HepG2 (cell line): ENCODE results near the gene SLC22A12. TPM values are rescaled to one million over a fixed set of nuclear protein-coding genes. Genes with fewer than 3 reads are reported as not detected.
"Not testable (repeated sequence)": the region's sequence is repeated elsewhere in the genome, so short reads cannot be mapped to it uniquely, and the experiment has no call there.

Experiments
- ATAC-seq: fragments of 200-7000 bp; cut with Tn5 transposase; 3 replicates; pipeline ENCODE4 v1.9.1; 2020; ENCODE audit warnings: mild to moderate bottlenecking, moderate library complexity
- BruUV-seq: library from RNA; stranded (reverse); fragments of 400-500 nt; replicated peaks from 2 replicates; lab custom pipeline; 2021; lab: Mats Ljungman, UMichigan
- CTCF ChIA-PET: fragments of 300-600 bp; formaldehyde crosslinking; extraction: SDS; loops from one replicate; lab custom pipeline; 2021; ENCODE audit warnings: low total read pairs, inconsistent platforms, low intra/inter-chr PET ratio; lab: Yijun Ruan, JAX
- POLR2A ChIA-PET: fragments of 350-600 bp; sonication (Branson Sonifier 250); formaldehyde crosslinking; loops from one replicate; lab custom pipeline; 2020; ENCODE audit warnings: antibody characterized with exemption, inconsistent platforms; lab: Yijun Ruan, JAX
- DNase-seq: peaks from one replicate; pipeline ENCODE4 v3.0.0-alpha.2; 2015; ENCODE audit warnings: low spot score
- FAIRE-seq: peaks from 3 replicates; lab custom pipeline; 2011; peaks lifted over from hg19 to GRCh38; lab: Jason Lieb, UNC
- H2AFZ ChIP-seq: one replicate; pipeline ENCODE4 v1.6.1; 2011; ENCODE audit warnings: low read length, inconsistent platforms
- H3K27ac ChIP-seq: fragments of 300-600 bp; 3 replicates; pipeline ENCODE4 v1.8.0; 2011; ENCODE audit warnings: mixed run types, mild to moderate bottlenecking, mixed read lengths, low read length, inconsistent platforms; ENCODE audit not compliant: insufficient read depth; ENCODE audit errors: extremely low read length
- H3K27me3 ChIP-seq, 2 experiments: fragments of 200-600 bp in 1 of 2; 2 replicates in 1 of 2; 3 replicates in 1 of 2; pipeline versions ENCODE4 v1.6.0 to v1.8.0; 2011; ENCODE audit warnings: low read length in 2 of 2, mild to moderate bottlenecking in 2 of 2, moderate library complexity in 2 of 2, inconsistent platforms in 1 of 2; ENCODE audit not compliant: insufficient read depth in 2 of 2, control insufficient read depth in 1 of 2
- H3K36me3 ChIP-seq, 2 experiments: fragments of 200-600 bp in 1 of 2; replicated peaks in 1 of 2; 2 replicates in 1 of 2; 3 replicates in 1 of 2; pipeline versions ENCODE4 v1.5.1 to v1.8.0; 2011; ENCODE audit warnings: low read length in 2 of 2, inconsistent platforms in 1 of 2; ENCODE audit not compliant: insufficient read depth in 2 of 2, control insufficient read depth in 1 of 2
- H3K4me1 ChIP-seq: 2 replicates; pipeline ENCODE4 v1.5.1; 2012; ENCODE audit warnings: low read length, inconsistent platforms; ENCODE audit not compliant: insufficient read depth
- H3K4me2 ChIP-seq: 2 replicates; pipeline ENCODE4 v1.6.0; 2011; ENCODE audit warnings: low read depth, low read length, inconsistent platforms
- H3K4me3 ChIP-seq, 3 experiments: fragments of 200-600 bp in 1 of 3; sonication (generic), shearing (Covaris generic) in 1 of 3; replicated peaks in 1 of 3; 2 replicates each; pipeline ENCODE4 v1.5.1; 2011 to 2016; ENCODE audit warnings: low read length in 3 of 3, inconsistent platforms in 2 of 3, low read depth in 2 of 3, mild to moderate bottlenecking in 2 of 3, control low read depth in 1 of 3, mixed read lengths in 1 of 3; ENCODE audit not compliant: insufficient read depth in 1 of 3
- H3K79me2 ChIP-seq: one replicate; pipeline ENCODE4 v1.6.1; 2011; ENCODE audit warnings: low read length, inconsistent platforms; ENCODE audit not compliant: insufficient read depth
- H3K9ac ChIP-seq: 2 replicates; pipeline ENCODE4 v1.6.0; 2011; ENCODE audit warnings: mild to moderate bottlenecking, low read depth, low read length, inconsistent platforms; ENCODE audit not compliant: insufficient read depth
- H3K9me3 ChIP-seq: 2 replicates; pipeline ENCODE4 v1.5.1; 2012; ENCODE audit warnings: mild to moderate bottlenecking, low read length
- H4K20me1 ChIP-seq: 2 replicates; pipeline ENCODE4 v1.6.0; 2011; ENCODE audit warnings: inconsistent platforms, mild to moderate bottlenecking, low read length, moderate library complexity; ENCODE audit not compliant: insufficient read depth
- FOXK2 ChIP-seq: fragments of 450-650 bp; IDR thresholded peaks from 2 replicates; pipeline ENCODE4 v1.6.1; 2016
- MIER3 ChIP-seq: IDR thresholded peaks from 2 replicates; pipeline ENCODE4 v1.6.1; 2016; ENCODE audit warnings: missing compliant biosample characterization, borderline replicate concordance
- ZFAT ChIP-seq: sonication (generic); formaldehyde crosslinking; conservative IDR thresholded peaks from 2 replicates; pipeline ENCODE4 v1.8.1; 2023; ENCODE audit warnings: missing genetic modification reagents, inconsistent platforms
- ZFX ChIP-seq: sonication (generic); formaldehyde crosslinking; IDR thresholded peaks from 2 replicates; pipeline ENCODE4 v1.4.0; 2020; ENCODE audit warnings: mild to moderate bottlenecking, low read depth, missing genetic modification reagents, moderate library complexity
- WGBS: methylation state at CpG from one replicate; pipeline ENCODE4 v1.1.6; 2017; ENCODE audit warnings: low lambda C conversion rate; 5-methylcytosine and 5-hydroxymethylcytosine counted together
- in situ Hi-C: cut with HindIII; loops from 2 replicates; pipeline ENCODE4 v1.10.0; 2017; ENCODE audit warnings: low pct_unique_long_range_greater_than_20kb; ENCODE audit not compliant: extremely low pct_ligation_motif_present
- intact Hi-C: fragments of 100-400 bp; cut with micrococcal nuclease; formaldehyde crosslinking; loops from one replicate; pipeline ENCODE4 v1.10.0; 2022; ENCODE audit not compliant: unreplicated experiment
- polyA plus RNA-seq, 8 experiments: library from polyadenylated mRNA; depleted of rRNA in 3 of 8; stranded (reverse) in 7 of 8; unstranded in 1 of 8; fragments of >200 nt; fragmentation: Illumina TruSeq in 4 of 8; extraction: Trizol in 4 of 8; gene quantifications; 2 replicates each; pipeline versions ENCODE4 v1.2.1 to v1.2.3, GENCODE V29; 2011 to 2016; ENCODE audit warnings: low read depth in 4 of 8, missing spikeins in 1 of 8, mixed read lengths in 1 of 8; ENCODE audit not compliant: insufficient read depth in 1 of 8
- total RNA-seq, 5 experiments: library from RNA; depleted of rRNA; stranded (reverse); fragments of >200 nt; fragmentation: Illumina TruSeq; extraction: Trizol; gene quantifications; 2 replicates each; pipeline ENCODE4 v1.2.3, GENCODE V29; 2016; ENCODE audit warnings: low read depth in 1 of 5

SLC22A12 gene
- total and polyA plus RNA-seq, 2 of the 13 experiments (the other 11 are each of a cell fraction or from before 2014, with no cell fraction given) = not detected

- TF ChIP-seq MIER3 (no peak), ZFX (CRISPR knock-in tag) (no peak)
Observed at GRCh38 chr11:64593156-64594105, 2.4 kb downstream of the SLC22A12 start (continued).

GRCh38 chr11:64594159-64594939, 3.3 kb downstream of the SLC22A12 start:
- in situ Hi-C loops = no loop called here
- Histone ChIP-seq H3K79me2 (no peaks in the 10 kb centered on the region), H3K36me3 (no peaks in the 10 kb centered on the region), H3K27ac (no peak overlapping the region), H3K9me3 (peaks cover 20% of the 10 kb centered on the region), H3K4me3 (no peak overlapping the region), H3K9ac (no peak overlapping the region), H3K27me3 (peaks cover 4 to 11% of the 10 kb centered on the region in 2 experiments; a peak in 3 of 5 replicates), H4K20me1 (no peaks in the 10 kb centered on the region), H3K4me2 (no peak overlapping the region), H3K4me1 (peaks cover 18% of the 10 kb centered on the region), H2AFZ (no peak overlapping the region)
- no TSS peak for BruUV-seq
- ATAC-seq (no peak), FAIRE-seq (no peak), DNase-seq (no peak)
- 64% methylated on average over 14 of the region's 14 CpGs for WGBS
- ChIA-PET CTCF (no interaction called here), POLR2A (no interaction called here)
- intact Hi-C loops = no loop called here
- TF ChIP-seq ZFAT (CRISPR knock-in tag) (no peak), FOXK2 (0 out of 2 replicates have a peak, but pooled peaks have one; percentile 3)

GRCh38 chr11:64595922-64596321, 4.9 kb downstream of the SLC22A12 start:
- in situ Hi-C loops, FAIRE-seq, H2AFZ ChIP-seq, intact Hi-C loops, H4K20me1 ChIP-seq, H3K4me2 ChIP-seq, H3K4me3 ChIP-seq, CTCF ChIA-PET, H3K27me3 ChIP-seq, H3K36me3 ChIP-seq, DNase-seq, ATAC-seq, H3K4me1 ChIP-seq, H3K79me2 ChIP-seq, H3K9ac ChIP-seq, POLR2A ChIA-PET, BruUV-seq, H3K27ac ChIP-seq: not testable (repeated sequence)
- 1% methylated on average over 1 of the region's 1 CpG for WGBS
- H3K9me3 ChIP-seq = peaks cover 20% of the 10 kb centered on the region
